Measurements from ENCODE around the gene PITX3.
"Not testable (repeated sequence)": the region's sequence is repeated elsewhere in the genome, so short reads cannot be mapped to it uniquely, and the experiment has no call there.

Gene PITX3

DNA sequence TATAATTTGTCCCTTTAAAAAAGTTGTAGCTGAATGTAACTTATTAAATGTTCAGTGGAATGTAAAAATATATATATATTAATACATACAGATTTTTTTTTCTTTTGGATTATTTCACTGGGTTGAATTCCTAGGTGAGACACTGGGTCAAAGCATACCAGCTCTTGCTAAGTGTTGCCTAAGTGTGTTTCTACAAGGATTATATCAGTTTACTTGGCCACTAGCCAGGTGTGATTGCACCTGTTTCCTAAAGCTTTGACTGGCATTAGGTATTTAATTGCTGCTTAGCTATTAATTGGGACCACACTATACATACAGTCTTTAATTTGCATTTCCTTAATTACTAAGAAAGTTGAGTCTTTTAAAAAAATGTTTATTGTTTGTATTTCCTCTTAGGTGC lies 20.7 kb downstream of the PITX3 start:
- Histone ChIP-seq H4K20me1 (ENCODE audit: insufficient read depth, low read length) (no peaks in the 10 kb centered on the region), H3K36me3 (ENCODE audit: insufficient read depth, low read length) (no peaks in the 10 kb centered on the region), H3K4me1 (ENCODE audit: insufficient read depth, low read length, severe bottlenecking) (no peaks in the 10 kb centered on the region), H3K4me2 (ENCODE audit: low read length) (no peak overlapping the region), H3K4me3 (ENCODE audit: low read depth, low read length, poor library complexity, severe bottlenecking) (no peak overlapping the region), H3K9me3 (ENCODE audit: low read length) (no peaks in the 10 kb centered on the region), H3K27ac (ENCODE audit: low read depth, low read length, poor library complexity, severe bottlenecking) (no peak overlapping the region), H3K9me2 (ENCODE audit: low read depth, low read length) (no peaks in the 10 kb centered on the region), H3K27me3 (ENCODE audit: insufficient read depth, low read length) (no peaks in the 10 kb centered on the region), H3K9ac (ENCODE audit: low read length) (no peak overlapping the region), H3F3A (ENCODE audit: insufficient read depth, low read length) (no peaks in the 10 kb centered on the region), H3K79me2 (ENCODE audit: insufficient read depth, low read length) (no peaks in the 10 kb centered on the region), H2AFZ (ENCODE audit: low read length) (no peak overlapping the region)
- TF ChIP-seq, protein P1, sequence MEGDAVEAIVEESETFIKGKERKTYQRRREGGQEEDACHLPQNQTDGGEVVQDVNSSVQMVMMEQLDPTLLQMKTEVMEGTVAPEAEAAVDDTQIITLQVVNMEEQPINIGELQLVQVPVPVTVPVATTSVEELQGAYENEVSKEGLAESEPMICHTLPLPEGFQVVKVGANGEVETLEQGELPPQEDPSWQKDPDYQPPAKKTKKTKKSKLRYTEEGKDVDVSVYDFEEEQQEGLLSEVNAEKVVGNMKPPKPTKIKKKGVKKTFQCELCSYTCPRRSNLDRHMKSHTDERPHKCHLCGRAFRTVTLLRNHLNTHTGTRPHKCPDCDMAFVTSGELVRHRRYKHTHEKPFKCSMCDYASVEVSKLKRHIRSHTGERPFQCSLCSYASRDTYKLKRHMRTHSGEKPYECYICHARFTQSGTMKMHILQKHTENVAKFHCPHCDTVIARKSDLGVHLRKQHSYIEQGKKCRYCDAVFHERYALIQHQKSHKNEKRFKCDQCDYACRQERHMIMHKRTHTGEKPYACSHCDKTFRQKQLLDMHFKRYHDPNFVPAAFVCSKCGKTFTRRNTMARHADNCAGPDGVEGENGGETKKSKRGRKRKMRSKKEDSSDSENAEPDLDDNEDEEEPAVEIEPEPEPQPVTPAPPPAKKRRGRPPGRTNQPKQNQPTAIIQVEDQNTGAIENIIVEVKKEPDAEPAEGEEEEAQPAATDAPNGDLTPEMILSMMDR (IDR thresholded peaks at IDR 0.05; ENCODE audit: low read length), result no peak
- TF ChIP-seq EZH2 (IDR thresholded peaks at IDR 0.05; ENCODE audit: borderline replicate concordance, low read length), result no peak

DNA sequence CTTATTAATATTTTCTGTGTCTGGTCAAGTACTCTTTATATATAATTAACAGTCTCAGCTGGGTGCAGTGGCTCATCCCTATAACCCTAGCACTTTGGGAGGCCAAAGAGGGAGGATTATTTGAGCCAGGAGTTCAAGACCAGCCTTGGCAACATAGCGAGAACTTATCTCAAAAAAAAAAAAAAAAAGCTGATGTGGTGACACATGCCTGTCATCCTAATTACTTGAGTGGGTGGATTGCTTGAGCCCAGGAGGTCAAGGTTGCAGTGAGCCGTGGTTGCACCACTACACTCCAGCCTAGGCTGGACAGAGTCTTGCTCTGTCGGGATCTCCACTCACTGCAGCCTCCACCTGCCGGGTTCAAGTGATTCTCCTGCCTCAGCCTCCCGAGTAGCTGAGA lies 21.9 kb downstream of the PITX3 start:
- Histone ChIP-seq H3F3A (ENCODE audit: insufficient read depth, low read length) (no peaks in the 10 kb centered on the region), H3K36me3 (ENCODE audit: insufficient read depth, low read length) (no peaks in the 10 kb centered on the region), H3K4me2 (ENCODE audit: low read length) (no peak overlapping the region), H4K20me1 (ENCODE audit: insufficient read depth, low read length) (no peaks in the 10 kb centered on the region), H3K9me2 (ENCODE audit: low read depth, low read length) (no peaks in the 10 kb centered on the region), H3K4me3 (ENCODE audit: low read depth, low read length, poor library complexity, severe bottlenecking) (no peak overlapping the region), H2AFZ (ENCODE audit: low read length) (no peak overlapping the region), H3K27me3 (ENCODE audit: insufficient read depth, low read length) (no peaks in the 10 kb centered on the region), H3K27ac (ENCODE audit: low read depth, low read length, poor library complexity, severe bottlenecking) (no peak overlapping the region), H3K9me3 (ENCODE audit: low read length) (no peaks in the 10 kb centered on the region), H3K9ac (ENCODE audit: low read length) (no peak overlapping the region), H3K4me1 (ENCODE audit: insufficient read depth, low read length, severe bottlenecking) (no peaks in the 10 kb centered on the region), H3K79me2 (ENCODE audit: insufficient read depth, low read length) (no peaks in the 10 kb centered on the region)
- TF ChIP-seq, protein P1 (IDR thresholded peaks at IDR 0.05; ENCODE audit: low read length), result no peak
- no peak for TF ChIP-seq EZH2 (IDR thresholded peaks at IDR 0.05; ENCODE audit: borderline replicate concordance, low read length)

DNA sequence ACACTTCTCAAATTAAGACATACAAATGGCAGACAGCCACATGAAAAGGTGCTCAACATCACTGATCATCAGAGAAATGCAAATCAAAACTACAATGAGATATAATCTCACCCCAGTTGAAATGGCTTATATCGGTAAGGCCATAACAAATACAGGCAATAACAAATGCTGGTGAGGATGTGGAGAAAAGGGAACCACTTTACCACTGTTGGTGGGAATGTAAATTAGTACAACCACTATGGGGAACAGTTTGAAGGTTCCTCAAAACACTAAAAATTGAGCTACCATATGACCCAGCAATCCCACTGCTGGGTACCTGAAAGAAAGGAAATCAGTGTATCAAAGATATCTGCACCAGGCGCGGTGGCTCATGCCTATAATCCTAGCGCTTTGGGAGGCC lies 27.7 kb downstream of the PITX3 start:
- H3K79me2 ChIP-seq (ENCODE audit: insufficient read depth, low read length); H3K9me2 ChIP-seq (ENCODE audit: low read depth, low read length); H3F3A ChIP-seq (ENCODE audit: insufficient read depth, low read length); H3K36me3 ChIP-seq (ENCODE audit: insufficient read depth, low read length); H3K9me3 ChIP-seq (ENCODE audit: low read length); H3K9ac ChIP-seq (ENCODE audit: low read length); H4K20me1 ChIP-seq (ENCODE audit: insufficient read depth, low read length); H3K4me2 ChIP-seq (ENCODE audit: low read length); H3K27ac ChIP-seq (ENCODE audit: low read depth, low read length, poor library complexity, severe bottlenecking); H3K4me3 ChIP-seq (ENCODE audit: low read depth, low read length, poor library complexity, severe bottlenecking); H2AFZ ChIP-seq (ENCODE audit: low read length); H3K4me1 ChIP-seq (ENCODE audit: insufficient read depth, low read length, severe bottlenecking); H3K27me3 ChIP-seq (ENCODE audit: insufficient read depth, low read length): not testable (repeated sequence)

DNA sequence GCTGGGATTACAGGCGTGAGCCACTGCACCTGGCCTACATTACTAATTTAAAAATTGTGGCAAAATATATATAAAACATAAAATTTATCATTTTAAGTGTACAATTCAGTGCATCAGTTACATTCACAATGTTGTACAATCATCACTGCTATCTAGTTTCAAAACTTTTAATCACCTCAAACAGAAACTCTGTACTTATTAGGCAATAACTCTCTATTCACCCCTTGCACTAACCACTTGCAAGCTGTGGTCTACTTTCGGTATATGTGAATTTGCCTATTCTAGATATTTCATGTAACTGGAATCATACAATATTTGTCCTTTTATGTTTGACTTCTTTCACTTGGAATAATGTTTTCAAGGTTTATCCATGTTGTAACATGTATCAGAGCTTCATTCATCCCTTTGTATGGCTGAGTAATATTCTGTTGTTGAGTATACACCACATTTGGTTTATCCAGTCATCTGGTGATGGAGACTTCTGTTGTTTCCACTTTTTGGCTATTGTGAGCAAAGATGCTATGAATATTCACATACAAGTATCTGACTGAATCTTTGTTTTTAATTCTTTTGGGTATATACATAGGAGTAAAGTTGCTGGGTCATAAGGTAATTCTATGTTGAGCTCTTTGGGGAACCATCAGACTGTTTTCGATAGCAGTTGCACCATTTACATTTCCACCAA lies 29.6 kb downstream of the PITX3 start:
- Histone ChIP-seq H3K4me1 (ENCODE audit: insufficient read depth, low read length, severe bottlenecking) (no peaks in the 10 kb centered on the region), H3K4me3 (ENCODE audit: low read depth, low read length, poor library complexity, severe bottlenecking) (no peak overlapping the region), H3K9me3 (ENCODE audit: low read length) (no peaks in the 10 kb centered on the region), H4K20me1 (ENCODE audit: insufficient read depth, low read length) (no peaks in the 10 kb centered on the region), H2AFZ (ENCODE audit: low read length) (no peak overlapping the region), H3K27ac (ENCODE audit: low read depth, low read length, poor library complexity, severe bottlenecking) (no peak overlapping the region), H3F3A (ENCODE audit: insufficient read depth, low read length) (no peaks in the 10 kb centered on the region), H3K27me3 (ENCODE audit: insufficient read depth, low read length) (no peaks in the 10 kb centered on the region), H3K36me3 (ENCODE audit: insufficient read depth, low read length) (no peaks in the 10 kb centered on the region), H3K9ac (ENCODE audit: low read length) (no peak overlapping the region), H3K4me2 (ENCODE audit: low read length) (no peak overlapping the region), H3K79me2 (ENCODE audit: insufficient read depth, low read length) (no peaks in the 10 kb centered on the region), H3K9me2 (ENCODE audit: low read depth, low read length) (no peaks in the 10 kb centered on the region)
- TF ChIP-seq EZH2 (IDR thresholded peaks at IDR 0.05; ENCODE audit: borderline replicate concordance, low read length), result no peak
